Endothelial cell (in vitro differentiated cells): Measurements from ENCODE around the gene ZNF579. TPM values are rescaled to one million over a fixed set of nuclear protein-coding genes. Genes with fewer than 3 reads are reported as not detected.
"Not testable (repeated sequence)": the region's sequence is repeated elsewhere in the genome, so short reads cannot be mapped to it uniquely, and the experiment has no call there.

Source experiments
- DNase-seq: peaks from one replicate; pipeline ENCODE4 v3.0.0; 2021; ENCODE audit warnings: low spot score
- H3K27ac Mint-ChIP-seq: one replicate; pipeline ENCODE4 v1.8.0; 2021; ENCODE audit warnings: mixed read lengths, inconsistent platforms; ENCODE audit not compliant: unreplicated experiment
- H3K27me3 Mint-ChIP-seq: one replicate; pipeline ENCODE4 v1.8.0; 2021; ENCODE audit warnings: mild to moderate bottlenecking, moderate library complexity, mixed read lengths, inconsistent platforms; ENCODE audit not compliant: unreplicated experiment
- H3K36me3 Mint-ChIP-seq: one replicate; pipeline ENCODE4 v1.8.0; 2021; ENCODE audit warnings: mild to moderate bottlenecking, low read depth, mixed read lengths, inconsistent platforms; ENCODE audit not compliant: unreplicated experiment
- H3K4me1 Mint-ChIP-seq: one replicate; pipeline ENCODE4 v1.8.0; 2021; ENCODE audit warnings: mild to moderate bottlenecking, mixed read lengths, inconsistent platforms; ENCODE audit not compliant: unreplicated experiment
- H3K4me3 Mint-ChIP-seq: one replicate; pipeline ENCODE4 v1.8.0; 2021; ENCODE audit warnings: mild to moderate bottlenecking, mixed read lengths, inconsistent platforms; ENCODE audit not compliant: unreplicated experiment
- H3K9me3 Mint-ChIP-seq: one replicate; pipeline ENCODE4 v1.8.0; 2021; ENCODE audit warnings: mixed read lengths, inconsistent platforms; ENCODE audit not compliant: unreplicated experiment
- CTCF ChIP-seq: fragments of 200-600 bp; sonication (generic); IDR thresholded peaks from one replicate; pipeline ENCODE4 v1.5.0; 2021; ENCODE audit warnings: antibody characterized with exemption; ENCODE audit not compliant: unreplicated experiment
- total RNA-seq: library from RNA; stranded (reverse); fragmentation: NEBNext Ultra II Directional; extraction: Animal tissue kit (Norgen Biotek cat#: 25700); gene quantifications from one replicate; pipeline ENCODE4 v1.2.1, GENCODE V29; 2021; ENCODE audit not compliant: unreplicated experiment

ZNF579 gene
- total RNA-seq, 1 donor from 2014 or later = 36.4 TPM

DNA sequence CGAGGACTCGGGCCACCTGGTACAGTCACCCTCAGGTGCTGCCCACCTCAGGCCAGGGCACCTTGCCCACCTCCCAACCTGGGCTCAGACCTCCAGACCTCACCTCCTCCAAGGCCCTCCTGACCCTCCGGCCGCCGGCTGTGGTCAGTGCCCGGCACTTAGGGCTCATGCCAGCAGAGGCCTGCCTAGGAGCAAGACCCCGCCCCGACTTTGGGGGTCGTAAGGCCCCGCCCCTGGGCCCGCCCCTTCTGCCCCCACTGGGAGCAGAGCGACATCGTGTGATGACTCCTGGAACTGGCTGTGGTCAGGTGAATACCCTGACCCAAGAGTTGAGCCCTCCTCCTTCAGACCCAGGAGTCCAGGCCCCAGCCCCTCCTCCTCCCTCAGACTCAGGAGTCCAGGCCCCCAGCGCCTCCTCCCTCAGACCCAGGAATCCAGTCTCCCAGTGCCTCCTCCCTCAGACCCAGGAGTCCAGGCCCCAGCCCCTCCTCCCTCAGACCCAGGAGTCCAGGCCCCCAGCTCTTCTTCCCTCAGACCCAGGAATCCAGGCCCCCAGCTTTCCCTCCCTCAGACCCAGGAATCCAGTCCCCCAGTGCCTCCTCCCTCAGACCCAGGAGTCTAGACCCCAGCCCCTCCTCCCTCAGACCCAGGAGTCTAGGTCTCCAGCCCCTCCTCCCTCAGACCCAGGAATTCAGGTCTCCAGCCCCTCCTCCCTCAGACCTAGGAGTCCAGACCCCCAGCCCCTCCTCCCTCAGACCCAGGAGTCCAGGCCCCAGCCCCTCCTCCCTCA, 43.5 kb downstream of the ZNF579 start, which contains the start of gene SBK2:
Gene SBK2 (minus strand): TSS at position 183 of the 790 bp plus-strand sequence. CDS start 839 bp downstream, outside the sequence.
- no peak within 1 kb of the TSS for H3K4me3 Mint-ChIP-seq
- DNase-seq = peak; percentile 55

GRCh38 chr19:55536366-55536765, 44.3 kb downstream of the ZNF579 start:
- H3K4me3 Mint-ChIP-seq = no peak overlapping the region
- no peaks in the 10 kb centered on the region for H3K4me1 Mint-ChIP-seq
- no peak for DNase-seq
- H3K9me3 Mint-ChIP-seq = no peaks in the 10 kb centered on the region
- H3K27me3 Mint-ChIP-seq = peaks cover 2% of the 10 kb centered on the region
- H3K36me3 Mint-ChIP-seq = peaks cover 4% of the 10 kb centered on the region
- TF ChIP-seq CTCF = no peak
- no peak overlapping the region for H3K27ac Mint-ChIP-seq

More for the DNA sequence above, 43.5 kb downstream of the ZNF579 start, which contains the start of gene SBK2:
- Mint-ChIP-seq H3K36me3 (peaks cover 9% of the 10 kb centered on the region), H3K9me3 (no peaks in the 10 kb centered on the region), H3K27me3 (peaks cover 7% of the 10 kb centered on the region), H3K4me1 (no peaks in the 10 kb centered on the region), H3K27ac (peak within 1 kb of the TSS; percentile 24)
- TF ChIP-seq CTCF = no peak

DNA sequence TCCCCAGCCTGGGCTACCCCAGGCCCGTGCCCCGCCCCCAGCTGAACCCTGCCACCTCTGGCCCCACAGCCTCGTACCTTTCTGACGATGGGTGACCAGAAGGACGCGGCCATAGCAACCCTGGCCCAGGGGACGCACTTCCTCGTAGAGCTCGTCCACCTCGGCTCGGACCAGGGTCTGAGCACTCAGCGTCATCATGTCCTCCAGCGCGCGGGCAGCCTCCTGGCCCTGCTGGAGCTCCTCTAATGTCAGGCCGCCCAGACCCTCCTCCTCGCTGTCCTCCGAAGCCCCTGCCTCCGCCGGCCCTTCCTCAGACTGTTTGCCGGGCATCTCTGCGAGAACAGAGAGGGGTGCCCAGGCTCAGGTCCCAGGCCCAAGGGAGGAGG, 44.7 kb downstream of the ZNF579 start:
- Mint-ChIP-seq H3K9me3 (no peaks in the 10 kb centered on the region), H3K36me3 (peaks cover 4% of the 10 kb centered on the region), H3K4me3 (no peak overlapping the region), H3K27me3 (peaks cover 2% of the 10 kb centered on the region), H3K27ac (no peak overlapping the region), H3K4me1 (no peaks in the 10 kb centered on the region)
- no peak for DNase-seq
- TF ChIP-seq CTCF = no peak

- peaks cover 4% of the 10 kb centered on the region for H3K36me3 Mint-ChIP-seq
- H3K27ac Mint-ChIP-seq = no peak overlapping the region
- H3K9me3 Mint-ChIP-seq = no peaks in the 10 kb centered on the region
- no peak for DNase-seq
- H3K27me3 Mint-ChIP-seq = peaks cover 2% of the 10 kb centered on the region
- TF ChIP-seq CTCF = no peak
- no peaks in the 10 kb centered on the region for H3K4me1 Mint-ChIP-seq
- no peak overlapping the region for H3K4me3 Mint-ChIP-seq
Observed at GRCh38 chr19:55535173-55535964, 45.3 kb downstream of the ZNF579 start.

DNA sequence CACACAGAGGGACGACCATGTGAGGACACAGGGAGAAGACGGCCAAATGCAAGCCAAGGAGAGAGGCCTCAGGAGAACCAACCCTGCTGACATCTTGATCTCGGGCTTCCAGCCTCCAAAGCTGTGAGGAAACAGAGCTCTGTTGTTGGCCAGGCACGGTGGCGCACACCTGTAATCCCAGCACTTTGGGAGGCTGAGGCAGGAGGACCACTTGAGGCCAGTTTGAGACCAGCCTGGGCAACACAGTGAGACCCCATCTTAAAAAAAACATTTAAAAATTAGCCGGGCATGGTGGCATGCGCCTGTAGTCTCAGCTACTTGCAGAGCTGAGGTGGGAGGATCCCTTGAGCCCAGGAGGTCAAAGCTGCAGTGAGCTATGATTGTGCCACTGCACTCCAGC, 46.4 kb downstream of the ZNF579 start:
- not testable (repeated sequence) for H3K4me1 Mint-ChIP-seq, H3K4me3 Mint-ChIP-seq, H3K27ac Mint-ChIP-seq, H3K36me3 Mint-ChIP-seq, DNase-seq, H3K27me3 Mint-ChIP-seq, H3K9me3 Mint-ChIP-seq
